Spleen (tissue), 7 donors: ENCODE results near the gene PLAAT5.

ENCODE experiments used
- CTCF ChIP-seq, 11 experiments: fragments of 200-600 bp in 7 of 11; fragments of 450-650 bp in 4 of 11; sonication (generic) in 4 of 11; IDR thresholded peaks in 8 of 11; conservative IDR thresholded peaks in 3 of 11; 1 replicate in 7 of 11; 2 replicates in 4 of 11; pipeline versions ENCODE4 v1.4.0 to v1.8.0; 2016 to 2021; ENCODE audit warnings: antibody characterized with exemption in 11 of 11, inconsistent platforms in 4 of 11, mild to moderate bottlenecking in 1 of 11
- POLR2A ChIP-seq, 3 donors: fragments of 450-650 bp; IDR thresholded peaks; one replicate each; pipeline ENCODE4 v1.5.1; 2017; ENCODE audit warnings: antibody characterized with exemption in 3 of 3, mild to moderate bottlenecking in 1 of 3
- donor health status: DM: no; HTN: no; CAD: no; lungs with moderate emphysema.
- donor health status: DM: no; HTN: no; CAD: no.
- donor health status: DM: no; HTN: no; CAD: no.

DNA sequence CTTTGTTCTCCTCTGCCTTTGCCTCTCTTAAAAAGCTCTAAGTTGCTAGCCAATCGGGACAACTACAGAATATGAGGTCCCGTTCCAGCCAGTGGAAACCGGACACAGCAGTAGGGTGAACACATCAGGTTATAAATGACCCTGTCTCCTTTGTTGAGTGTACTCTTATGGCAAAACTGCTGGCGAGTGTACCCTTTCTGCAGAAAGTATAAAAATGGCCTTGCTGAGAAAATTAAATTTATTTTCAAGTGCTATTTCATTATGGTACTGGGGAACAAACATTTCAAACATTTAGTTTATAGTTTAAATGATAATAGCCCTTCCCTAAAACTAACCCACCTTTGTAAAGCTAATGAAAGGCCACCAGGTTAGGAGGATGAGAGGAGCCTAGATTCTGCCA lies 8.9 kb upstream of the PLAAT5 start:
- TF ChIP-seq CTCF (IDR thresholded peaks at IDR 0.05 in 8 of 11, conservative IDR thresholded peaks at IDR 0.05 in 3 of 11) (no peak), POLR2A (IDR thresholded peaks at IDR 0.05) (no peak)
